Measurements from ENCODE around the gene PDE4D. TPM values are rescaled to one million over a fixed set of nuclear protein-coding genes. Genes with fewer than 3 reads are reported as not detected.
A peak's percentile ranks its signal among the peaks of the same experiment; 100 is the strongest.

PDE4D gene
- total RNA-seq, 1 donor from 2014 or later, result 6.8 TPM

- no peak for TF ChIP-seq CTCF (IDR thresholded peaks at IDR 0.05; ENCODE audit: insufficient read depth, low read length, severe bottlenecking)
- H3K36me3 ChIP-seq (ENCODE audit: control insufficient read depth, insufficient read depth, low read length), result no peaks in the 10 kb centered on the region
- DNase-seq (ENCODE audit: low read depth), result no peak
- FAIRE-seq, result no peak
- no peak overlapping the region for H3K4me3 ChIP-seq (ENCODE audit: low read depth, low read length)
- H3K27me3 ChIP-seq (ENCODE audit: control insufficient read depth, insufficient read depth, low read length), result no peaks in the 10 kb centered on the region
These were observed 755.7 kb downstream of the PDE4D start for GRCh38 chr5:59137846-59138245.

GRCh38 chr5:59136549-59136948 lies 757.0 kb downstream of the PDE4D start:
- no peaks in the 10 kb centered on the region for H3K27me3 ChIP-seq (ENCODE audit: control insufficient read depth, insufficient read depth, low read length)
- no peaks in the 10 kb centered on the region for H3K36me3 ChIP-seq (ENCODE audit: control insufficient read depth, insufficient read depth, low read length)
- TF ChIP-seq CTCF (IDR thresholded peaks at IDR 0.05; ENCODE audit: insufficient read depth, low read length, severe bottlenecking), result no peak
- no peak for FAIRE-seq
- no peak for DNase-seq (ENCODE audit: low read depth)
- no peak overlapping the region for H3K4me3 ChIP-seq (ENCODE audit: low read depth, low read length)

GRCh38 chr5:59134471-59135163 lies 758.9 kb downstream of the PDE4D start:
- H3K36me3 ChIP-seq (ENCODE audit: control insufficient read depth, insufficient read depth, low read length), result no peaks in the 10 kb centered on the region
- H3K4me3 ChIP-seq (ENCODE audit: low read depth, low read length), result no peak overlapping the region
- FAIRE-seq, result no peak
- DNase-seq (ENCODE audit: low read depth), result no peak
- H3K27me3 ChIP-seq (ENCODE audit: control insufficient read depth, insufficient read depth, low read length), result no peaks in the 10 kb centered on the region
- TF ChIP-seq CTCF (IDR thresholded peaks at IDR 0.05; ENCODE audit: insufficient read depth, low read length, severe bottlenecking), result no peak

GRCh38 chr5:59133764-59134261 lies 759.7 kb downstream of the PDE4D start:
- DNase-seq (ENCODE audit: low read depth) (no peak), FAIRE-seq (peak; percentile 73)
- H3K4me3 ChIP-seq (ENCODE audit: low read depth, low read length), result no peak overlapping the region
- no peaks in the 10 kb centered on the region for H3K36me3 ChIP-seq (ENCODE audit: control insufficient read depth, insufficient read depth, low read length)
- no peaks in the 10 kb centered on the region for H3K27me3 ChIP-seq (ENCODE audit: control insufficient read depth, insufficient read depth, low read length)
- no peak for TF ChIP-seq CTCF (IDR thresholded peaks at IDR 0.05; ENCODE audit: insufficient read depth, low read length, severe bottlenecking)

- Histone ChIP-seq H3K4me3 (ENCODE audit: low read depth, low read length) (no peak overlapping the region), H3K27me3 (ENCODE audit: control insufficient read depth, insufficient read depth, low read length) (no peaks in the 10 kb centered on the region), H3K36me3 (ENCODE audit: control insufficient read depth, insufficient read depth, low read length) (no peaks in the 10 kb centered on the region)
- no peak for TF ChIP-seq CTCF (IDR thresholded peaks at IDR 0.05; ENCODE audit: insufficient read depth, low read length, severe bottlenecking)
- FAIRE-seq (no peak), DNase-seq (ENCODE audit: low read depth) (no peak)
These were observed 761.4 kb downstream of the PDE4D start for GRCh38 chr5:59132131-59132530.

- Histone ChIP-seq H3K4me3 (ENCODE audit: low read depth, low read length) (no peak overlapping the region), H3K36me3 (ENCODE audit: control insufficient read depth, insufficient read depth, low read length) (no peaks in the 10 kb centered on the region), H3K27me3 (ENCODE audit: control insufficient read depth, insufficient read depth, low read length) (no peaks in the 10 kb centered on the region)
- no peak for TF ChIP-seq CTCF (IDR thresholded peaks at IDR 0.05; ENCODE audit: insufficient read depth, low read length, severe bottlenecking)
- DNase-seq (ENCODE audit: low read depth) (no peak), FAIRE-seq (no peak)
These were observed 763.1 kb downstream of the PDE4D start for GRCh38 chr5:59130431-59130830.

Data from bronchial epithelial cell (primary cell).